DMS 273 treated with DMSO at 0.1 percent for 48 hours (cell line): ENCODE measurements around the gene TEX51.

Experiments used
- DNase-seq: peaks from one replicate; lab custom pipeline; 2025; lab: John Stamatoyannopoulos, UW

Gene TEX51

GRCh38 chr2:126879348-126880298, 19.1 kb upstream of the TEX51 start:
- no peak for DNase-seq

- DNase-seq = no peak
Measured at GRCh38 chr2:126880324-126880723, 18.4 kb upstream of the TEX51 start.

DNA sequence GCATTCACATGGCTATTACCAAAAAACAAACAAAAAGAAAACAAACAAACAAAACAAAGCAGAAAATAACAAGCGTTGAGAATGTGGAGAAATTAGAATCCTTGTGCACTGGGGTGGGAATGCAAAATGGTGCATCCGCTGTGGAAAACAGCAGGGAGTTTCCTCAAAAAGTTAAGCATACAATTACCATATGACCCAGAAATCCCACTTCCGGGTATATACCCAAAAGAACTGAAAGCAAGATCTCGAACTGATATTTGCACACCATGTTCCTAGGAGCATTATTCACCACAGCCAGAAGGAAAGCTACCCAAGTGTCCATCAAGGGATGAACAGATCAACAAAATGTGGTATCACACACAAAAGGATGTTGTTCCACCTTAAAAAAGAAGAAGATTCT, 17.9 kb upstream of the TEX51 start:
- DNase-seq = no peak

DNA sequence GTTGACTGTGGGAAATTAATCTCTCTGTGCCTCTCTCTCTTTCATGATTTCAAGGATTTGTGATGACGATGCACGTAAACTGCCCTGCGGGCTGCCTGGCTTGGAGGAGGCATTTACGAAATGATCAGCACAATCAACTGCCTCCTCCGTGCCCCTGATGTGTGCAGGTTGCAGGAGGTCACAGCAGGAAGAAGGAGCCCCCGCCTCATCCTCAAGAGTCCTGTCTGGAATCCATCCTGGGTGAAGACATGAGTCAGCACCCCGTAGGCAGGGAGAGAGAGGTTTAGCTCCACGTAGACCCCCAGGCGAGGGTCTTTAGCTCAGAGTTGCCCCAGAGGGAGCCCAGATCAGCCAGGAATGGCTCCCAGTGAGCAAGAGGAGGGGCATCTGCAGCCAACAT, 17.1 kb upstream of the TEX51 start:
- DNase-seq = no peak

DNA sequence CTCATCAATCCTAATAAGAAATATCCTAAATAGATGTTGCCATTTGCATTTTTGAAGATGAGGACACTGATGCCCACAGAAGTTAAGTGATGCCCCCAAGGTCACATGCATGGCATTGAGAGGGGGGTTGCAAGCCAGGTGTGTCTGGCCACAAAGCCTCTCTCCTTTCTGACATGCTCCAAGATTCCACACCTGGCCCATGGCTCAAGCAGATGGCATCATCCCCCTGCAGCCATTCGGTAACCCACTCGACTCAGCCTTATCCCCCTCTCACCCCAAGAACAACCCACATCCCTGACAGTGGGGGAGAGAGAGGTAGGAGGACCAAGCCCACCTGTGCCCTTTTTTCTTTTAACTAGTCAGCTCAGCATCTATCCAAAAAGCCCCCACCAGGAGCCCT, 16.5 kb upstream of the TEX51 start:
- DNase-seq = no peak

- DNase-seq = no peak
Measured at GRCh38 chr2:126882736-126883665, 15.7 kb upstream of the TEX51 start.

- DNase-seq = no peak
Measured at GRCh38 chr2:126883666-126884040, 15.0 kb upstream of the TEX51 start.

GRCh38 chr2:126884861-126885750, 13.6 kb upstream of the TEX51 start:
- no peak for DNase-seq

DNA sequence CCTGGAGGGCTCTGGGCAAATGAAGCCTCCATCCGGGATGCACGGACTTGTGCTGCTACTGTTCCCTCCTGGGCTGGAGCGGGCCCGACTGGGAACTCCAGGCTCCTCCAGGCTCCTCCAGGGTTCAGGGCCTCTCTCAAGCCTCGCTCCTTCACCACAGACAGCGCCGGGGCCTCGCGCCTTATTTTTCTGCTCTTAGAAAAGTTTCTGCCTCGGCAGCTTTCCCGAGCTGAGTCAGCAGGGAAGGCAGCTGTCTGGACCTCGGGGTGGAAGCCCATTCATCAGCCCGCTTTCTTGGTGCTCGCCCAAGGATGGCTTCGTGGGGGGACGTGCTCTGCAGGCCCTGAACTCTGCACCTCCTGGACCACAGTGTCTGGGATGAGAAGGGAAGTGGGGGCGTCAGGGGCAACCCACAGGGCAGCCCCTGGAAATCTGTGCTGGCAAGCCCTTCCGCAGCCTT, 12.9 kb upstream of the TEX51 start:
- DNase-seq = no peak

- DNase-seq = peak; percentile 36
Measured at GRCh38 chr2:126886211-126886915, 12.3 kb upstream of the TEX51 start.

DNA sequence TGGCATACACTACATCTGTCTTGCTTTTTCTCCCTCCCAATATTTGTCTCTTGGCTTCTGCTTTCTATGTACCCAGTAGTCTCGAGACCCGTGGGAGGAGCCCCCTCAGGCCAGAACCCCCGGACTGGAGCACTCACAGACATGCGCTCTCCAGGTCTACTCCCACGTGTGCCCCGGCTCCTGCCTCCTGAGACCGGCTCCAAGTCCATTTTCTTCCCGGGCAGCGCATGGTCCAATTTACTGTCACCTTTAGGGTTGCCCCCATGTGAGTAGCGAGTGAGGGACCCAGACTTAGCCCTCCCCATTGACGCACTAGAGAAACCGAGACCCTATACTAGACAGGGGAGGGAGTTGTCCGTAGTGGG, 11.8 kb upstream of the TEX51 start:
- DNase-seq = no peak

DNA sequence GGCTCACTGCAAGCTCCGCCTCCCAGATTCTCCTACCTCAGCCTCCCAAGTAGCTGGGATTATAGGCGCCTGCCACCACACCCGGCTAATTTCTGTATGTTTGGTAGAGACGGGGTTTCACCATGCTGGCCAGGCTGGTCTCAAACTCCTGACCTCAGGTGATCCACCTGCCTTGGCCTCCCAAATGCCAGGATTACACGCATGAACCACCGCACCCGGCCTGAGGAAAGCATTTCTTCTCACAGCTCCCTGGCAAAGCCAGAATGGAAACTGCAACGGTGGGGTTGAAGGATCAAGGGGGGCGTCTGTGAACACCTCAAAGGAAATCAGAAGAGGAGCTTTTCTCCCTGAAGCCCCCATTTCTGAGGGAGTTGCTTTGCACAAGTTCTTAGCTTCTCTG, 11.2 kb upstream of the TEX51 start:
- DNase-seq = no peak

GRCh38 chr2:126888046-126888445, 10.6 kb upstream of the TEX51 start:
- DNase-seq = no peak

DNA sequence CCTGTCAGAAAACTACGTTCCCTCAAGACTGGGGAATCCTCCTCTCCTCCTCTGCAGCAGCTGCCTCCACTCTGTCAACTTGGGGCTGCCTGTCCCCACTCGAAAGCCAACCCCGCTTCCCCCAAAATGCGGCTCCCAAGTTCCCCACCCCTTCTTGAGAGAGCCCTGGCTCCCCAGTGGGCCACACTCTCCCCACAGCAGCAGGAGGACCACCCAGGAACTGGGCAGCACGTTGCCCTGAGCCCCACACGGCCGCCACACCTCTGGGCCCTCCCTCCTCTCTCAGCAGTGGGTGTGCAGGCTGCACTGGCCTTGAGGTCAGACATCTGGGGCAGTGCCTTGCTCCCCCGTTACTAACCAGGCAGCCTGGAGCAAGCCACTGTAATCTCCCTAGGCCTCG, 9.6 kb upstream of the TEX51 start:
- no peak for DNase-seq

GRCh38 chr2:126889496-126890135, 9.1 kb upstream of the TEX51 start:
- peak; percentile 57 for DNase-seq

GRCh38 chr2:126890136-126890510, 8.6 kb upstream of the TEX51 start:
- no peak for DNase-seq

DNA sequence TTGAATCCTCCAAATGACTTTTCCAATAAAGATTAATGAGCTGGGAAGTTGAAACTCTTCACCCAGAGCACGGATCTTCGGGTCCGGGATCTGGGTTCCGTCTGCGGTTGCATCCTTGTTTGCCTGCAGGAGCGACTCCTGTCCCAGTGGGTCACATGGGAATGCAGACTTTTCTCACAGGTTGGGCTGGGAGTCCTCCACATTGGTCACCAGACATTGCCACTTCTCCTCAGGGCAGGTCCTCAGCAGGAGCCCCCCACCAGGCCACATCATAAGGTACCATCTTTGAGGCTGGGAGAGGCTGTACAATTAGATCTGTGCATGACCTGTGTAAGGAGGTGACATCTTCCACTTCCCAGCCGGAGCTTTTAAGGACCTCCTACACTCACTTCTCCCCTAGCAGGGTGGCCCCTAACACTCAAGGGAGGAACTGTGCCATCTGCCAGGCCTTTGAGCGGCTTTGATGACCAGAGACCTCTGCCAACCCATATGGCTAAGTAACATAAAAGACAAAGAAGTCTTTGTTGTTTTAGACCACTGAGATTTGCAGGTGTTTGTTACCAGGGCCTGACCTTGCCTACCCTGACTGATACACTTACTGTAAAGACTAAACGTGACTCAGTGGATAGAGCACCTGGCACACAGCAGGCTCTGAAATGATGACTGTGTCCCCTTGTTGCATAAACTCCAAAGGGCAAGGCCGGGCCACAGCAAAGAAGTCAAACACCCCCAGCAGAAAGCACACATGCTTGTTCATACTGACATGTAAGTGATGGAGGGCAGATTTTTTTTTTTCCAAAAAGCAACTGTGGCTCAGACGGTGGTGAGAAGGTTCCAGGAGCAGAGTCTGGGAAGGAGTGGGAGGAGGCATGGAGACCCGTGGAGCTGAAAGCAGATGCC, 7.9 kb upstream of the TEX51 start:
- DNase-seq = no peak

- peak; percentile 88 for DNase-seq
Measured at GRCh38 chr2:126891681-126892500, 6.8 kb upstream of the TEX51 start.

- no peak for DNase-seq
Measured at GRCh38 chr2:126893153-126893552, 5.5 kb upstream of the TEX51 start.
